HT1080 (cell line): ENCODE results near the gene ZNF768. TPM values are rescaled to one million over a fixed set of nuclear protein-coding genes. Genes with fewer than 3 reads are reported as not detected.
A peak's percentile ranks its signal among the peaks of the same experiment; 100 is the strongest.
"Not testable (repeated sequence)": the region's sequence is repeated elsewhere in the genome, so short reads cannot be mapped to it uniquely, and the experiment has no call there.

Experiments used
- DNase-seq: peaks from one replicate; pipeline ENCODE4 v3.0.0-alpha.2; 2015; ENCODE audit warnings: low read depth
- total RNA-seq: library from RNA; depleted of rRNA; stranded (reverse); fragments of >200 nt; shearing (Covaris generic); gene quantifications from 2 replicates; pipeline ENCODE4 v1.2.3, GENCODE V29; 2014

The ZNF768 gene
- total RNA-seq, 1 experiment from 2014 or later = 76.7 TPM

- DNase-seq = peak; percentile 11
Observed at GRCh38 chr16:30533748-30534367, 7.5 kb upstream of the ZNF768 start.

- DNase-seq = no peak
Observed at GRCh38 chr16:30533146-30533522, 6.8 kb upstream of the ZNF768 start.

GRCh38 chr16:30532285-30533145 is 6.1 kb upstream of the ZNF768 start:
- DNase-seq = no peak

- DNase-seq = no peak
Observed at GRCh38 chr16:30530163-30531037, 4.0 kb upstream of the ZNF768 start.

GRCh38 chr16:30528799-30529457 is 2.6 kb upstream of the ZNF768 start:
- no peak for DNase-seq

- no peak for DNase-seq
Observed at GRCh38 chr16:30527635-30528178, 1.3 kb upstream of the ZNF768 start.

GRCh38 chr16:30526823-30527634 is 663 bp upstream of the ZNF768 start:
- DNase-seq = peak; percentile 98

- DNase-seq = no peak
Observed at GRCh38 chr16:30525844-30526136, 576 bp downstream of the ZNF768 start.

- no peak for DNase-seq
Observed at GRCh38 chr16:30524575-30525568, 1.5 kb downstream of the ZNF768 start.

GRCh38 chr16:30523768-30524574 is 2.4 kb downstream of the ZNF768 start:
- no peak for DNase-seq

- DNase-seq = not testable (repeated sequence)
Observed at GRCh38 chr16:30522702-30523463, 3.5 kb downstream of the ZNF768 start.

- DNase-seq = no peak
Observed at GRCh38 chr16:30521873-30522641, 4.3 kb downstream of the ZNF768 start.

- no peak for DNase-seq
Observed at GRCh38 chr16:30521476-30521872, 4.9 kb downstream of the ZNF768 start.

GRCh38 chr16:30519120-30520049 is 7.0 kb downstream of the ZNF768 start:
- no peak for DNase-seq

- DNase-seq = no peak
Observed at GRCh38 chr16:30518552-30518951, 7.8 kb downstream of the ZNF768 start.

GRCh38 chr16:30515275-30515674 is 11.1 kb downstream of the ZNF768 start:
- DNase-seq = no peak
